Measurements from ENCODE around the gene MORC2. TPM values are rescaled to one million over a fixed set of nuclear protein-coding genes. Genes with fewer than 3 reads are reported as not detected.

Gene MORC2
- total RNA-seq, 1 experiment from 2014 or later, result 25.4 TPM

DNA sequence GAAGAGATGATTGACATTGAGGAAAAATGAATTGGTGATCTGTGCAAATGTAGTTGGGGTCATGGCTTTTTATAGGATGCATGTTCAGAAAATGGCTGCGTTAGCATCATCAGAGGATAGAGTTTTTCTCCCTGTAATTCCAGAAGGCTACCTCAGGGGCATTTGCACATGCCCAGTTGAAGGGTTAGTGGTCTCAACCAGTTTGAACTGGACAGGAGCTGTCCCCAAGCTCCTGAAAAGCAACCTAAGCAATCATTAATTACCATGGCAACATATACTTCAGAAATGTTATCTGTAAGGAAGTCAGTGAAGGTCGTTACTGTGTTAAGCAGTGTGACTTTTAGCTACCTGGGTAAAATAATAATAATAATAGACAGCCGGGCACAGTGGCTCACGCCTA is 29.8 kb upstream of the MORC2 start:
- Histone ChIP-seq H3K9me3 (ENCODE audit: control insufficient read depth in 1 of 2, insufficient read depth in 1 of 2, low read depth in 1 of 2, low read length in 2 of 2) (no peaks in the 10 kb centered on the region), H3K4me2 (ENCODE audit: low read length) (no peak overlapping the region), H3K79me2 (ENCODE audit: insufficient read depth, low read length) (no peaks in the 10 kb centered on the region), H4K20me1 (ENCODE audit: insufficient read depth) (no peaks in the 10 kb centered on the region), H3K4me3 (replicated peaks in 1 of 2; ENCODE audit: low read depth in 1 of 2, low read length in 2 of 2) (no peak overlapping the region), H3K36me3 (ENCODE audit: control insufficient read depth in 1 of 2, insufficient read depth in 2 of 2, low read length in 2 of 2) (no peaks in the 10 kb centered on the region), H3K9me2 (ENCODE audit: insufficient read depth) (no peaks in the 10 kb centered on the region), H2AFZ (ENCODE audit: low read depth, low read length, poor library complexity, severe bottlenecking) (no peak overlapping the region), H3K4me1 (ENCODE audit: control insufficient read depth in 1 of 2, insufficient read depth in 2 of 2, low read length in 2 of 2) (no peaks in the 10 kb centered on the region), H3K27me3 (ENCODE audit: insufficient read depth, low read length) (no peaks in the 10 kb centered on the region), H3K27ac (ENCODE audit: low read depth, low read length) (no peak overlapping the region), H3K9ac (ENCODE audit: low read length) (no peak overlapping the region)
- ChIA-PET POLR2A (no interaction called here), CTCF (no interaction called here), RAD21 (ENCODE audit: low non-redundant PET in 1 of 2, low total read pairs in 2 of 2, uncharacterized antibody in 2 of 2, unreplicated experiment in 2 of 2) (no interaction called here)
- intact Hi-C loops (cut with micrococcal nuclease), result no loop called here
- DNase-seq (ENCODE audit: low read depth, low spot score) (no peak), ATAC-seq (no peak; the same call in 1 of the 2 replicates)
- no peak for TF ChIP-seq ELF1 (IDR thresholded peaks at IDR 0.05; ENCODE audit: borderline replicate concordance, low read depth)
- no peak for TF ChIP-seq POLR2AphosphoS5 (IDR thresholded peaks at IDR 0.05; ENCODE audit: low read depth, low read length)
- TF ChIP-seq ATF3 (IDR thresholded peaks at IDR 0.05), result no peak
- no peak for TF ChIP-seq SIN3A (IDR thresholded peaks at IDR 0.05; ENCODE audit: low read depth)
- no peak for TF ChIP-seq YY1 (IDR thresholded peaks at IDR 0.05; ENCODE audit: extremely low read depth, insufficient replicate concordance, low read depth, low read length)
- TF ChIP-seq ZNF274 (IDR thresholded peaks at IDR 0.05; ENCODE audit: low read depth, low read length), result no peak
- no peak for TF ChIP-seq TCF7L2 (IDR thresholded peaks at IDR 0.05; ENCODE audit: borderline replicate concordance, extremely low read depth, insufficient read depth, insufficient read length)
- no peak for TF ChIP-seq SRF (IDR thresholded peaks at IDR 0.05; ENCODE audit: low read depth)
- TF ChIP-seq, protein P1, sequence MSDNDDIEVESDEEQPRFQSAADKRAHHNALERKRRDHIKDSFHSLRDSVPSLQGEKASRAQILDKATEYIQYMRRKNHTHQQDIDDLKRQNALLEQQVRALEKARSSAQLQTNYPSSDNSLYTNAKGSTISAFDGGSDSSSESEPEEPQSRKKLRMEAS (IDR thresholded peaks at IDR 0.05), result no peak
- no peak for TF ChIP-seq EZH2 (IDR thresholded peaks at IDR 0.05)
- no peak for TF ChIP-seq CBX3 (IDR thresholded peaks at IDR 0.05; ENCODE audit: low read depth)
- TF ChIP-seq, protein P2, sequence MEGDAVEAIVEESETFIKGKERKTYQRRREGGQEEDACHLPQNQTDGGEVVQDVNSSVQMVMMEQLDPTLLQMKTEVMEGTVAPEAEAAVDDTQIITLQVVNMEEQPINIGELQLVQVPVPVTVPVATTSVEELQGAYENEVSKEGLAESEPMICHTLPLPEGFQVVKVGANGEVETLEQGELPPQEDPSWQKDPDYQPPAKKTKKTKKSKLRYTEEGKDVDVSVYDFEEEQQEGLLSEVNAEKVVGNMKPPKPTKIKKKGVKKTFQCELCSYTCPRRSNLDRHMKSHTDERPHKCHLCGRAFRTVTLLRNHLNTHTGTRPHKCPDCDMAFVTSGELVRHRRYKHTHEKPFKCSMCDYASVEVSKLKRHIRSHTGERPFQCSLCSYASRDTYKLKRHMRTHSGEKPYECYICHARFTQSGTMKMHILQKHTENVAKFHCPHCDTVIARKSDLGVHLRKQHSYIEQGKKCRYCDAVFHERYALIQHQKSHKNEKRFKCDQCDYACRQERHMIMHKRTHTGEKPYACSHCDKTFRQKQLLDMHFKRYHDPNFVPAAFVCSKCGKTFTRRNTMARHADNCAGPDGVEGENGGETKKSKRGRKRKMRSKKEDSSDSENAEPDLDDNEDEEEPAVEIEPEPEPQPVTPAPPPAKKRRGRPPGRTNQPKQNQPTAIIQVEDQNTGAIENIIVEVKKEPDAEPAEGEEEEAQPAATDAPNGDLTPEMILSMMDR (IDR thresholded peaks at IDR 0.05 in 2 of 3, conservative IDR thresholded peaks at IDR 0.05 in 1 of 3; ENCODE audit: borderline replicate concordance in 1 of 3, insufficient read depth in 1 of 3, low read depth in 2 of 3, low read length in 2 of 3), result no peak
- no peak for TF ChIP-seq REST (IDR thresholded peaks at IDR 0.05; ENCODE audit: low read depth)
- TF ChIP-seq POLR2A (IDR thresholded peaks at IDR 0.05; ENCODE audit: borderline replicate concordance, extremely low read depth, insufficient read depth, insufficient read length), result no peak
- no peak for TF ChIP-seq CEBPB (IDR thresholded peaks at IDR 0.05; ENCODE audit: low read depth)
- TF ChIP-seq ZFX (IDR thresholded peaks at IDR 0.05), result no peak
- no peak for TF ChIP-seq JUND (IDR thresholded peaks at IDR 0.05)
- TF ChIP-seq EZH2phosphoT487 (IDR thresholded peaks at IDR 0.05; ENCODE audit: borderline replicate concordance), result no peak
- BruUV-seq (replicated peaks), result no TSS peak
